Ishikawa (cell line): ENCODE data around the gene MEIS1.

Experiments used
- CEBPB ChIP-seq: IDR thresholded peaks from 2 replicates; pipeline ENCODE4 v1.6.1; 2012
- CREB1 ChIP-seq: IDR thresholded peaks from 2 replicates; pipeline ENCODE4 v1.6.1; 2012; ENCODE audit warnings: low read depth
- EGR1 ChIP-seq: IDR thresholded peaks from 2 replicates; pipeline ENCODE4 v1.6.1; 2012
- EP300 ChIP-seq: IDR thresholded peaks from 2 replicates; pipeline ENCODE4 v1.6.1; 2012; ENCODE audit warnings: borderline replicate concordance
- MAX ChIP-seq: IDR thresholded peaks from 2 replicates; pipeline ENCODE4 v1.6.1; 2012
- NFIC ChIP-seq: IDR thresholded peaks from 2 replicates; pipeline ENCODE4 v1.6.1; 2012
- REST ChIP-seq: IDR thresholded peaks from 2 replicates; pipeline ENCODE4 v1.6.1; 2012; ENCODE audit warnings: low read depth, mild to moderate bottlenecking
- TAF1 ChIP-seq: IDR thresholded peaks from 2 replicates; pipeline ENCODE4 v1.6.1; 2012; ENCODE audit warnings: low read depth, mild to moderate bottlenecking
- TEAD4 ChIP-seq: IDR thresholded peaks from 2 replicates; pipeline ENCODE4 v1.6.1; 2012
- ZBTB7A ChIP-seq: IDR thresholded peaks from 2 replicates; pipeline ENCODE4 v1.6.1; 2012; ENCODE audit warnings: low read depth

DNA sequence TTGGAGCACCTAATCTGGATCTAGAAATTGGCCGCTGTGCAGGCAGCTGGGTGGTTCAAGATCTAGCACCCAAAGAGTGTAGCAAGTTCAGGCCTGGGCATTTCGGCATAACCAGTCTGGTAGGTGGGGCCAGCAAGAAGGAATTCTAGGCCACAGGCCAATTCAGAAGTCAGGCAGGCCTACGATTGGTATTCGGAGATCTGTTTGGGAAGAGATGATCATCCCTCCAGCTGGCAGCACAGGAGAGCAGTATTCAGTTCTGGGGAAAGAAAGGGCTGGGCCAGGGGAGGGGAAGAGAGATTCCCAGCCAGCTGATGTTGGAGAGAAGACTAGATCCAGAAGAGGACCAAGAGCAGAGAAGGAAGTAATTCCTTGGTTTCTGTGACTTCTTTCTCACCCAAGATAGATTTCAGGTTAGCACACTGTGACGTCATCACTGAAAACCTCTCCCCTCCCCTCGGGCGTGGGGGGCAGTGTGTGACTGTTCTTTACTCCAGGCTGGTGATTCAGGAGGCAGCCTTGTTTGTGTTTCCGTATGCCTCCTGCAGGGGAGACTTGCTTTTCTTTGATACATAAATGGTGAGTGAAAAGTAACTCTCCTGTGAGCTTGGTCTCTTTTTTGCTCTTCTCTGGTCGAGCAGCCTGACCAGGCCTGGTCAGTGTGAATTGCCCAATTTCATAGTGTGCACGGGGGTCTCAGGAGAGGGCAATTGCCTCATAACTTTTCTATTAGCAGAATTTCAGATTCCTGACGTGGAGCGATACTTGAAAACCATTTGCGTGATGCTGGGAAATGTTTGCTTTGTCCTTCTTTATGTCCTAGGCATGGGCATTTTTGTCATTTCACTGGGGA is 61.1 kb downstream of the MEIS1 start:
- no peak for TF ChIP-seq REST
- TF ChIP-seq EP300 = no peak
- TF ChIP-seq CREB1 = no peak; the same call in 1 of the 2 replicates
- no peak for TF ChIP-seq MAX
- no peak for TF ChIP-seq TAF1
- no peak for TF ChIP-seq EGR1
- TF ChIP-seq NFIC = peak; percentile 50
- peak; percentile 15; the same call in 1 of the 2 replicates for TF ChIP-seq TEAD4
- no peak for TF ChIP-seq ZBTB7A
- TF ChIP-seq CEBPB = no peak
